ENCODE data around the gene SIGLEC5. TPM values are rescaled to one million over a fixed set of nuclear protein-coding genes. Genes with fewer than 3 reads are reported as not detected.

SIGLEC5 gene
- total RNA-seq, 2 donors from 2014 or later = not detected

DNA sequence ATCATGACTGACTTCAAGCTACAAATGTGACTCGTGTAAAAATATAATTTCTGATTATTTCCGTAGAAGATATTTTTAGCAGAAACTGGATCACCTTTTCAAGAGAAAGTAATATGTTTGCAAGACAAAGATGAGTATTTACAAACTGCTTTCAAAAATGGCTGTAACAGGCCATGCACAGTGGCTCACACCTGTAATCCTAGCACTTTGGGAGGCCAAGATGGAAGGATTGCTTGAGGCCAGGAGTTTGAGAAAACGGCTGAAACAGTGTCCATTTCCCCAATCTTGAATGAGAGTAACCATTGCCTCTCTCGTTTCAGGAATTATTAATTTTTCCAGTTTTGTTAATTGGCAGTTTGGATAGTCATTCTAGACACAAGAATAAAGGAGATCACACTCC lies 62.6 kb downstream of the SIGLEC5 start:
- DNase-seq = no peak
- Mint-ChIP-seq H3K27me3 (ENCODE audit: low read depth) (peaks cover 39% of the 10 kb centered on the region), H3K9me3 (no peaks in the 10 kb centered on the region), H3K4me1 (ENCODE audit: low read depth) (peaks cover 25% of the 10 kb centered on the region), H3K27ac (no peak overlapping the region), H3K36me3 (ENCODE audit: insufficient read depth in 2 of 2) (peaks cover 6% of the 10 kb centered on the region in 2 donors), H3K4me3 (no peak overlapping the region)
- no peak for ATAC-seq (replicated peaks in 1 of 2)

DNA sequence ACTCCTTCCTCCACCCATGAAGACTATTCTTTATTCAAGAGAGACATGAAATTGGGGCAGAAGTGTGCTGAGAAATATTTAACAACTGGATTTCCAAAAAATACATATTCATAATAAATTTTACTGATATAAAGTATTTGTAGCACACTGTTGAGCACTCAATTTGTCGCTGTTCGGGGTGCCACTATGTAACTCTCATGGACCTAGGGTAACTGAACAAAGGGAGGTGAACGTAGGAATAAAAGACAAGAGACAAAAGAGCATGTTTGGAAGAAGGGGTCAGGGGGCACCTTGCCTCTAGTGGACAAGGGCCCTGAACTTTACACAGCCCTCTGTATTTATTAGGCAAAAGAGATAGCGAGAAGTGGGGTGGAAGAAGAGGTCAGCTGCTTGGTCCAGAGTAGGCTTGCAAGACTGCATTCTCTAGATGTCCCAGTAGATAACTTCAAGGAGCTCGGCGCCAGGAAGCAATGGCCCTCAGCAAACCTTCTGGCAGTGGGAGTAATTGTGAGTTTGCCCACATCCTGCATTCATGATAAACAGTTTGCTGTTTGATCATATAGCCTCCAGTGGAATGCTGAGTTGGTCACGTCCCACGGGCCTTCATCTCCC lies 63.6 kb downstream of the SIGLEC5 start:
- Mint-ChIP-seq H3K4me1 (ENCODE audit: low read depth) (peaks cover 15% of the 10 kb centered on the region), H3K27me3 (ENCODE audit: low read depth) (peaks cover 44% of the 10 kb centered on the region), H3K4me3 (no peak overlapping the region), H3K27ac (no peak overlapping the region), H3K36me3 (ENCODE audit: insufficient read depth in 2 of 2) (peaks cover 5 to 6% of the 10 kb centered on the region in 2 donors), H3K9me3 (no peaks in the 10 kb centered on the region)
- no peak for ATAC-seq (replicated peaks in 1 of 2)
- DNase-seq = no peak

DNA sequence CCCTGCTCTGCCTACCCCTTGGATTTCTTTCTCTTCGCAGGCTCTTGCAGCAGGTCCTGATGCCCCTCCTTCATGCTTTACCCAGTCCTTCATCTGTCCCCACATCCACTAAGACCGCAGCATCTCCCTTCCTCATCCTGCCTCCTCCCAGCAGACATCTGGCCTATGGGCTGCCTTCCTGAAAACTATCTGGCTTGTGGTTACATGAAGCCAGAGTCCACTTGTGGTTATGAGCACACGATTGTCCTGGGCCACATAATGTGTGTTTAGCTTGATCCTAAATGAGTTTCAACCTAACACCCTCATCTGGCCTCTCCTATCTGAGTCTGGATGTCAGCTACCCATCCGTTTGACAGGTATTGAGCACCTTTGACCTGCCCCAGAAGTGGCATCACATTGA lies 64.6 kb downstream of the SIGLEC5 start:
- DNase-seq (no peak), ATAC-seq (replicated peaks in 1 of 2) (no peak)
- Mint-ChIP-seq H3K27me3 (ENCODE audit: low read depth) (peaks cover 55% of the 10 kb centered on the region), H3K4me1 (ENCODE audit: low read depth) (peaks cover 8% of the 10 kb centered on the region), H3K9me3 (no peaks in the 10 kb centered on the region), H3K36me3 (ENCODE audit: insufficient read depth in 2 of 2) (no peaks in the 10 kb centered on the region), H3K4me3 (no peak overlapping the region), H3K27ac (no peak overlapping the region)

DNA sequence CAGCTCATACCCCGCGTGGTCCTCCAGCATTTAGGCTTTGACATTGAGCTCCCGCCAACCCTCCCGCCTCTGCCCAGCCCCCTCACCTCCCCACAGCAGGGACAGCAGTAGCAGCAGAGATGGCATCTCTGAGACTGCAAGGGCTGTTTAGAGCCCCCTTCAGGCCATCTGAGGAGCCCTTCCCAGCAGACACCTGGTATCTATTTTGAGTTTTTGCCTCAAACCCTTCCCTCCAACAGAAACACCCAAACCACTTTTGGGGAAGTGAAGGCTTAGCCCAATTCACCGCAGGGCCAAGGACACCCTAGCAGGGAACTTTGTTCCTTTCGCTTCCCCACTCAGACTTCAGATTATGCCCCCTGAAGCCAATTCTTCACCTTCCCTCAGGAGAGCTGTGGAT lies 65.4 kb downstream of the SIGLEC5 start:
- DNase-seq (no peak), ATAC-seq (replicated peaks in 1 of 2) (no peak)
- Mint-ChIP-seq H3K27me3 (ENCODE audit: low read depth) (peaks cover 61% of the 10 kb centered on the region), H3K4me3 (no peak overlapping the region), H3K36me3 (ENCODE audit: insufficient read depth in 2 of 2) (no peaks in the 10 kb centered on the region), H3K9me3 (no peaks in the 10 kb centered on the region), H3K27ac (no peak overlapping the region), H3K4me1 (ENCODE audit: low read depth) (no peaks in the 10 kb centered on the region)

Other genes starting within 250 kb of the SIGLEC5 start
- 1 to 10 TPM; 1.0 to 2.0 TPM for gene LIM2, start 242.4 kb downstream of the SIGLEC5 start, total RNA-seq
- gene C19orf84, start 239.8 kb downstream of the SIGLEC5 start, total RNA-seq = under 1 TPM; 0.23 to 0.26 TPM
- gene SIGLEC10, start 212.8 kb downstream of the SIGLEC5 start, total RNA-seq = 1 to 10 TPM in 1 of 2 donors, under 1 TPM in 1; 0.38 to 1.4 TPM
- gene SIGLEC8, start 171.9 kb downstream of the SIGLEC5 start, total RNA-seq = not detected
- gene CEACAM18, start 151.9 kb downstream of the SIGLEC5 start, total RNA-seq = not detected
- gene SIGLEC12, start 128.6 kb downstream of the SIGLEC5 start, total RNA-seq = 1 to 10 TPM; 1.0 to 1.6 TPM
- not detected for gene SIGLEC6, start 98.7 kb downstream of the SIGLEC5 start, total RNA-seq
- 10 to 100 TPM; 11.1 to 13.3 TPM for gene ZNF175, start 59.1 kb downstream of the SIGLEC5 start, total RNA-seq
- gene SIGLEC14, start 16.4 kb upstream of the SIGLEC5 start, total RNA-seq = under 1 TPM in 1 of 2 donors, not detected in 1; 0.38 TPM
- 1 to 10 TPM; 3.6 to 7.5 TPM for gene SPACA6, start 62.9 kb upstream of the SIGLEC5 start, total RNA-seq
- gene HAS1, start 93.6 kb upstream of the SIGLEC5 start, total RNA-seq = not detected
- not detected for gene FPR1, start 121.5 kb upstream of the SIGLEC5 start, total RNA-seq
- gene FPR2, start 130.8 kb upstream of the SIGLEC5 start, total RNA-seq = not detected
- gene FPR3, start 164.8 kb upstream of the SIGLEC5 start, total RNA-seq = not detected